OCI-LY3 (cell line): ENCODE data around the gene SCUBE1.

Experiments
- H2AFZ ChIP-seq: fragments of 200-600, 300-600 bp; shearing (Covaris generic); 2 replicates; pipeline ENCODE4 v1.6.0; 2014; ENCODE audit warnings: antibody characterized with exemption, low read depth, low read length
- H3K27ac ChIP-seq: fragments of 200-600, 300-600 bp; sonication (generic); 2 replicates; pipeline ENCODE4 v1.5.1; 2014; ENCODE audit warnings: mild to moderate bottlenecking, low read length, moderate library complexity, mixed read lengths
- H3K27me3 ChIP-seq: fragments of 200-600, 300-600 bp; sonication (generic); 2 replicates; pipeline ENCODE4 v1.6.1; 2014; ENCODE audit warnings: low read depth, low read length, mixed read lengths
- H3K36me3 ChIP-seq: fragments of 200-600, 300-600 bp; sonication (generic); replicated peaks from 2 replicates; pipeline ENCODE3; 2014; ENCODE audit warnings: low read depth, low read length, mixed read lengths
- H3K4me1 ChIP-seq: fragments of 300-600, 200-600 bp; sonication (generic); 2 replicates; pipeline ENCODE4 v1.6.1; 2014; ENCODE audit warnings: low read length, mixed read lengths
- H3K4me2 ChIP-seq: fragments of 200-600, 300-600 bp; sonication (generic); 2 replicates; pipeline ENCODE4 v1.6.1; 2014; ENCODE audit warnings: low read length, mixed read lengths
- H3K4me3 ChIP-seq: fragments of 300-600, 200-600 bp; sonication (generic); 2 replicates; pipeline ENCODE4 v1.5.1; 2014; ENCODE audit warnings: antibody characterized with exemption, mild to moderate bottlenecking, low read length, moderate library complexity
- H3K79me2 ChIP-seq: fragments of 300-600, 200-600 bp; shearing (Covaris generic); 2 replicates; pipeline ENCODE4 v1.6.1; 2014; ENCODE audit warnings: mild to moderate bottlenecking, low read length, mixed read lengths
- H3K9ac ChIP-seq: fragments of 300-600, 200-600 bp; shearing (Covaris generic); 2 replicates; pipeline ENCODE4 v1.6.0; 2014; ENCODE audit warnings: mild to moderate bottlenecking, low read length, moderate library complexity
- H3K9me3 ChIP-seq: fragments of 200-600, 300-600 bp; shearing (Covaris generic); 2 replicates; pipeline ENCODE4 v1.6.1; 2014; ENCODE audit warnings: low read length, mixed read lengths; ENCODE audit not compliant: insufficient read depth
- H4K20me1 ChIP-seq: fragments of 200-600, 300-600 bp; sonication (generic); 2 replicates; pipeline ENCODE4 v1.6.1; 2016; ENCODE audit warnings: low read length, mixed read lengths; ENCODE audit not compliant: insufficient read depth
- CTCF ChIP-seq: fragments of 200-600, 300-600 bp; sonication (generic); IDR thresholded peaks from 2 replicates; pipeline ENCODE4 v1.5.1; 2014; ENCODE audit warnings: antibody characterized with exemption, low read length, low read depth
- EZH2phosphoT487 ChIP-seq: fragments of 200-600 bp; shearing (Covaris generic); IDR thresholded peaks from 2 replicates; pipeline ENCODE4 v1.6.1; 2018; ENCODE audit warnings: antibody characterized with exemption, mixed run types, low read depth

The SCUBE1 gene

GRCh38 chr22:43205748-43206508, 137.2 kb downstream of the SCUBE1 start:
- TF ChIP-seq EZH2phosphoT487 (no peak), CTCF (no peak)
- H3K27me3 ChIP-seq = no peaks in the 10 kb centered on the region; the same call in 1 of the 2 replicates
- H3K4me3 ChIP-seq = no peak overlapping the region
- H4K20me1 ChIP-seq = no peaks in the 10 kb centered on the region
- H3K4me2 ChIP-seq = no peak overlapping the region
- H3K9ac ChIP-seq = no peak overlapping the region
- H3K79me2 ChIP-seq = no peaks in the 10 kb centered on the region
- H3K27ac ChIP-seq = no peak overlapping the region
- H3K4me1 ChIP-seq = no peaks in the 10 kb centered on the region
- no peak overlapping the region for H2AFZ ChIP-seq
- no peaks in the 10 kb centered on the region for H3K36me3 ChIP-seq
- no peaks in the 10 kb centered on the region for H3K9me3 ChIP-seq

GRCh38 chr22:43205261-43205691, 137.9 kb downstream of the SCUBE1 start:
- no peaks in the 10 kb centered on the region for H3K9me3 ChIP-seq
- H3K4me3 ChIP-seq = no peak overlapping the region
- no peak overlapping the region for H3K9ac ChIP-seq
- H3K27ac ChIP-seq = no peak overlapping the region
- H3K79me2 ChIP-seq = no peaks in the 10 kb centered on the region
- no peak for TF ChIP-seq CTCF
- no peak for TF ChIP-seq EZH2phosphoT487
- no peak overlapping the region for H3K4me2 ChIP-seq
- no peaks in the 10 kb centered on the region; the same call in 1 of the 2 replicates for H3K27me3 ChIP-seq
- no peaks in the 10 kb centered on the region for H3K36me3 ChIP-seq
- no peaks in the 10 kb centered on the region for H4K20me1 ChIP-seq
- H3K4me1 ChIP-seq = no peaks in the 10 kb centered on the region
- H2AFZ ChIP-seq = no peak overlapping the region

- no peaks in the 10 kb centered on the region for H3K36me3 ChIP-seq
- no peak overlapping the region for H3K27ac ChIP-seq
- H3K9ac ChIP-seq = no peak overlapping the region
- no peaks in the 10 kb centered on the region; the same call in 1 of the 2 replicates for H3K27me3 ChIP-seq
- H4K20me1 ChIP-seq = no peaks in the 10 kb centered on the region
- H2AFZ ChIP-seq = no peak overlapping the region
- H3K4me1 ChIP-seq = no peaks in the 10 kb centered on the region
- H3K4me3 ChIP-seq = no peak overlapping the region
- H3K4me2 ChIP-seq = no peak overlapping the region
- TF ChIP-seq EZH2phosphoT487 = no peak
- no peak for TF ChIP-seq CTCF
- H3K9me3 ChIP-seq = no peaks in the 10 kb centered on the region
- H3K79me2 ChIP-seq = no peaks in the 10 kb centered on the region
Measured at GRCh38 chr22:43203471-43203981, 139.6 kb downstream of the SCUBE1 start.

GRCh38 chr22:43202756-43203410, 140.3 kb downstream of the SCUBE1 start:
- H3K4me2 ChIP-seq = no peak overlapping the region
- no peak overlapping the region for H3K27ac ChIP-seq
- TF ChIP-seq CTCF (no peak), EZH2phosphoT487 (no peak)
- no peak overlapping the region for H3K4me3 ChIP-seq
- H3K4me1 ChIP-seq = no peaks in the 10 kb centered on the region
- H3K27me3 ChIP-seq = no peaks in the 10 kb centered on the region; the same call in 1 of the 2 replicates
- no peaks in the 10 kb centered on the region for H3K36me3 ChIP-seq
- no peaks in the 10 kb centered on the region for H4K20me1 ChIP-seq
- no peaks in the 10 kb centered on the region for H3K9me3 ChIP-seq
- no peaks in the 10 kb centered on the region for H3K79me2 ChIP-seq
- H3K9ac ChIP-seq = no peak overlapping the region
- no peak overlapping the region for H2AFZ ChIP-seq
